ENCODE results near the gene AMBRA1. TPM values are rescaled to one million over a fixed set of nuclear protein-coding genes. Genes with fewer than 3 reads are reported as not detected.
A peak's percentile ranks its signal among the peaks of the same experiment; 100 is the strongest.

Gene AMBRA1
- total RNA-seq, 1 donor from 2014 or later = 25.3 TPM

- FAIRE-seq (no peak), DNase-seq (ENCODE audit: low spot score in 2 of 2) (peak; percentile 84 to 87)
Observed at GRCh38 chr11:46617134-46617971, 23.5 kb upstream of the AMBRA1 start, which contains the start of the genes ATG13 and HARBI1. Gene ATG13, plus strand, starts transcription at chr11:46617553. Its CDS starts 26,739 bp downstream, at chr11:46644292. Gene HARBI1, minus strand, starts transcription at chr11:46617227. Its CDS starts 990 bp downstream, at chr11:46616237.

- no peak for DNase-seq (ENCODE audit: low spot score in 2 of 2)
- no peak for FAIRE-seq
Observed at GRCh38 chr11:46616551-46617133, 22.8 kb upstream of the AMBRA1 start.

- DNase-seq (ENCODE audit: low spot score in 2 of 2) (no peak), FAIRE-seq (no peak)
Observed at GRCh38 chr11:46615756-46616155, 21.9 kb upstream of the AMBRA1 start.

- no peak for FAIRE-seq
- DNase-seq (ENCODE audit: low spot score in 2 of 2) = peak in 1 of 2 donors; percentile 29
Observed at GRCh38 chr11:46612326-46612725, 18.5 kb upstream of the AMBRA1 start.

GRCh38 chr11:46611526-46612304 is 17.9 kb upstream of the AMBRA1 start:
- DNase-seq (ENCODE audit: low spot score in 2 of 2) (no peak), FAIRE-seq (no peak)

GRCh38 chr11:46609386-46609785 is 15.6 kb upstream of the AMBRA1 start:
- no peak for DNase-seq (ENCODE audit: low spot score in 2 of 2)
- no peak for FAIRE-seq

GRCh38 chr11:46607516-46607915 is 13.7 kb upstream of the AMBRA1 start:
- DNase-seq (ENCODE audit: low spot score in 2 of 2) = no peak
- no peak for FAIRE-seq

- DNase-seq (ENCODE audit: low spot score in 2 of 2) (no peak), FAIRE-seq (no peak)
Observed at GRCh38 chr11:46604796-46605195, 11.0 kb upstream of the AMBRA1 start.

- FAIRE-seq = no peak
- no peak for DNase-seq (ENCODE audit: low spot score in 2 of 2)
Observed at GRCh38 chr11:46603704-46604308, 10.0 kb upstream of the AMBRA1 start.

GRCh38 chr11:46601129-46601528 is 7.3 kb upstream of the AMBRA1 start:
- no peak for FAIRE-seq
- DNase-seq (ENCODE audit: low spot score in 2 of 2) = peak in 1 of 2 donors; percentile 29

GRCh38 chr11:46600194-46600960 is 6.6 kb upstream of the AMBRA1 start:
- DNase-seq (ENCODE audit: low spot score in 2 of 2) = no peak
- no peak for FAIRE-seq

GRCh38 chr11:46599340-46600193 is 5.7 kb upstream of the AMBRA1 start:
- FAIRE-seq = no peak
- no peak for DNase-seq (ENCODE audit: low spot score in 2 of 2)

GRCh38 chr11:46597609-46598219 is 3.9 kb upstream of the AMBRA1 start:
- FAIRE-seq = no peak
- no peak for DNase-seq (ENCODE audit: low spot score in 2 of 2)

GRCh38 chr11:46597155-46597554 is 3.3 kb upstream of the AMBRA1 start:
- DNase-seq (ENCODE audit: low spot score in 2 of 2) = no peak
- no peak for FAIRE-seq

GRCh38 chr11:46594785-46595184 is 962 bp upstream of the AMBRA1 start:
- no peak for DNase-seq (ENCODE audit: low spot score in 2 of 2)
- FAIRE-seq = no peak

- FAIRE-seq = no peak
- DNase-seq (ENCODE audit: low spot score in 2 of 2) = no peak
Observed at GRCh38 chr11:46594374-46594700, 514 bp upstream of the AMBRA1 start.

GRCh38 chr11:46590740-46591605 is 2.9 kb downstream of the AMBRA1 start:
- DNase-seq (ENCODE audit: low spot score in 2 of 2) (no peak), FAIRE-seq (no peak)

- DNase-seq (ENCODE audit: low spot score in 2 of 2) (no peak), FAIRE-seq (no peak)
Observed at GRCh38 chr11:46588915-46589314, 4.9 kb downstream of the AMBRA1 start.

Data from frontal cortex (tissue), 4 donors.